Activated T-cell treated with anti-CD3 and anti-CD28 coated beads, Interleukin-2, amount 50 U/mL, for 72 hours (primary cell): ENCODE measurements around the gene SIGLECL1. TPM values are rescaled to one million over a fixed set of nuclear protein-coding genes. Genes with fewer than 3 reads are reported as not detected.

Experiments
- ATAC-seq, 2 donors: fragments of 150-1000 bp; cut with Tn5 transposase; replicated peaks in 1 of 2; 2 replicates each; pipeline ENCODE4 v1.10.0; 2021; ENCODE audit warnings: moderate library complexity in 2 of 2, mild to moderate bottlenecking in 1 of 2
- DNase-seq, 2 donors: peaks; one replicate each; pipeline ENCODE4 v3.0.0; 2021 to 2022; ENCODE audit warnings: mixed read lengths in 1 of 2
- H3K27ac Mint-ChIP-seq: one replicate; pipeline ENCODE4 v1.8.0; 2022; ENCODE audit warnings: mild to moderate bottlenecking, moderate library complexity, mixed read lengths
- H3K27me3 Mint-ChIP-seq: one replicate; pipeline ENCODE4 v1.8.0; 2022; ENCODE audit warnings: low read depth, mixed read lengths
- H3K36me3 Mint-ChIP-seq, 2 donors: one replicate each; pipeline ENCODE4 v1.8.0; 2022; ENCODE audit warnings: mixed read lengths in 2 of 2, mild to moderate bottlenecking in 1 of 2; ENCODE audit not compliant: insufficient read depth in 2 of 2
- H3K4me1 Mint-ChIP-seq: one replicate; pipeline ENCODE4 v1.8.0; 2022; ENCODE audit warnings: low read depth, mixed read lengths
- H3K4me3 Mint-ChIP-seq, 2 donors: one replicate each; pipeline ENCODE4 v1.8.0; 2022; ENCODE audit warnings: mild to moderate bottlenecking in 2 of 2, mixed read lengths in 2 of 2, moderate library complexity in 2 of 2
- H3K9me3 Mint-ChIP-seq, 2 donors: one replicate each; pipeline ENCODE4 v1.8.0; 2022; ENCODE audit warnings: mixed read lengths in 2 of 2
- total RNA-seq, 2 donors: library from RNA; stranded (reverse); gene quantifications; one replicate each; pipeline ENCODE4 v1.2.3, GENCODE V29; 2022

Gene SIGLECL1
- total RNA-seq, 2 donors from 2014 or later: not detected

- DNase-seq: no peak
- Mint-ChIP-seq H3K27me3 (peaks cover 68% of the 10 kb centered on the region), H3K36me3 (no peaks in the 10 kb centered on the region), H3K27ac (no peak overlapping the region), H3K4me1 (peaks cover 4% of the 10 kb centered on the region), H3K9me3 (no peaks in the 10 kb centered on the region), H3K4me3 (peak overlapping the region in 1 of 2 donors; percentile 46)
- no peak for ATAC-seq
Measured at GRCh38 chr19:51226067-51226466, 24.8 kb upstream of the SIGLECL1 start.

DNA sequence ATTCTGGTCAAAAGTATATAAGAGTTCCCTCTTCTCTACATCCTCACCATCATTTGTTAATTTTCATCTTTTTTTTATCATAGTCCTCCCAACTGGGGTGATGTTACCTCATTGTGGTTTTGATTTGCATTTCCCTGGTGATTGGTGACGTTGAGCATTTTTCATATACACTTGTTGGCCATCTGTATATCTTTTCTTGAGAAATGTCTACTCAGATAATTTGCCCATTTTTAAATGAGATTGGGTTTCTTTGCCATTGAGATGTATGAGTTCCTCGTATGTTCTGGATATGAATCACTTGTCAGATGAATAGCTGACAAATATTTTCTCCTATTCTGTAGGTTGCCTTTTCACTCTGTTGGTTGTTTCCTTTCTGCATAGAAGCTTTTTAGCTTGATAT is 23.6 kb upstream of the SIGLECL1 start:
- H3K9me3 Mint-ChIP-seq: peaks cover 0 to under 1% of the 10 kb centered on the region in 2 donors
- no peak overlapping the region for H3K27ac Mint-ChIP-seq
- no peaks in the 10 kb centered on the region for H3K36me3 Mint-ChIP-seq
- DNase-seq (no peak), ATAC-seq (peak in 1 of 2 donors; percentile 25)
- peaks cover 74% of the 10 kb centered on the region for H3K27me3 Mint-ChIP-seq
- H3K4me3 Mint-ChIP-seq: peak overlapping the region in 1 of 2 donors; percentile 9
- H3K4me1 Mint-ChIP-seq: peaks cover 4% of the 10 kb centered on the region

GRCh38 chr19:51227966-51228365 is 22.9 kb upstream of the SIGLECL1 start:
- Mint-ChIP-seq H3K9me3 (peaks cover 0 to 4% of the 10 kb centered on the region in 2 donors), H3K27ac (peak overlapping the region; percentile 32), H3K27me3 (peaks cover 79% of the 10 kb centered on the region), H3K4me1 (peaks cover 4% of the 10 kb centered on the region), H3K4me3 (no peak overlapping the region), H3K36me3 (peaks cover 0 to 3% of the 10 kb centered on the region in 2 donors)
- DNase-seq: no peak
- ATAC-seq: no peak

- Mint-ChIP-seq H3K27ac (no peak overlapping the region), H3K4me3 (no peak overlapping the region), H3K36me3 (no peaks in the 10 kb centered on the region), H3K9me3 (no peaks in the 10 kb centered on the region), H3K27me3 (peaks cover 18% of the 10 kb centered on the region), H3K4me1 (peaks cover 8% of the 10 kb centered on the region)
- DNase-seq: no peak
- ATAC-seq: no peak
Measured at GRCh38 chr19:51240866-51241265, 10.0 kb upstream of the SIGLECL1 start.

DNA sequence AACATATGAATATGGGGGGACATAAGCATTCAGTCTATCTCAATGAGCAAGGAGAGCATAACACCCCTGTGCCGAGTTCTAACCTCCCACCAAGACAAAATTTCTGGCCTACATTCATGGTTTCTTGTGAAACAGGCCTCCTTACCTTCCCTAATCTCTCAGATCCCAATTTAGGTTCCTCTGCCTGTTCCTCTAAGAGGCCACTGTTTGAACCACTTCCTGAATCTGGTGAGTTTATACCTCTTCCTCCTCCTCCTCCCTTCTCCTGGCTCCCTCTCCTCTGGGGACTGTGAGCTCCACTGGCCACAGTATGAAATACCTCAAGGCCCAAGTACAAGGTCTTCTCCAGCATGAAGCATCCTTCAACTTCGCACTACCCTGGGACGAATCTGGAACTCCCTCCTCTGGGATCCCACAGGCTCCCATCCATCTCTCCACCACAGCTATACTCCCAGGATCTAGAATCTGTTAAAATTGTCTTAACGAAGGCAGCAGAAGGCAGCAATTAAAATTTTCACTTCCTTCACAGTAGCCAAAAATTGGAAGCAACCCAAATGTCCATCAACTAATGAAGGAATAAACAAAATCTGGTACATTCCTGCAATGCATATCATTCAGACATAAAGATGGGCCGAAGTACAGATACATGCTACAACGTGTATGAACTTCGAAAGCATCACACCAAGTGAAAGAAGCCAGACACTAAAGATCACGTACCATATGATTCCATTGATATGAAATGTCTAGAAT is 7.8 kb upstream of the SIGLECL1 start:
- H3K4me3 Mint-ChIP-seq: no peak overlapping the region

GRCh38 chr19:51246164-51246552 is 4.7 kb upstream of the SIGLECL1 start:
- Mint-ChIP-seq H3K4me1 (peaks cover 8% of the 10 kb centered on the region), H3K9me3 (no peaks in the 10 kb centered on the region), H3K27ac (no peak overlapping the region), H3K36me3 (no peaks in the 10 kb centered on the region), H3K4me3 (no peak overlapping the region), H3K27me3 (peaks cover 25% of the 10 kb centered on the region)
- DNase-seq (no peak), ATAC-seq (peak in 1 of 2 donors; percentile 32)

More for the DNA sequence above, 7.8 kb upstream of the SIGLECL1 start:
- H3K36me3 Mint-ChIP-seq: no peaks in the 10 kb centered on the region
- H3K9me3 Mint-ChIP-seq: no peaks in the 10 kb centered on the region
- peaks cover 8% of the 10 kb centered on the region for H3K4me1 Mint-ChIP-seq
- ATAC-seq: no peak
- DNase-seq: no peak
- no peak overlapping the region for H3K27ac Mint-ChIP-seq
- peaks cover 25% of the 10 kb centered on the region for H3K27me3 Mint-ChIP-seq

GRCh38 chr19:51247972-51248590 is 2.8 kb upstream of the SIGLECL1 start:
- H3K9me3 Mint-ChIP-seq: no peaks in the 10 kb centered on the region
- peaks cover 14% of the 10 kb centered on the region for H3K27me3 Mint-ChIP-seq
- H3K4me1 Mint-ChIP-seq: peaks cover 10% of the 10 kb centered on the region
- no peak overlapping the region for H3K27ac Mint-ChIP-seq
- no peak overlapping the region for H3K4me3 Mint-ChIP-seq
- DNase-seq (no peak), ATAC-seq (no peak)
- H3K36me3 Mint-ChIP-seq: no peaks in the 10 kb centered on the region

- no peak for ATAC-seq
- Mint-ChIP-seq H3K27me3 (peaks cover 7% of the 10 kb centered on the region), H3K27ac (no peak overlapping the region), H3K36me3 (no peaks in the 10 kb centered on the region), H3K4me1 (peaks cover 15% of the 10 kb centered on the region), H3K4me3 (no peak overlapping the region), H3K9me3 (no peaks in the 10 kb centered on the region)
- no peak for DNase-seq
Measured at GRCh38 chr19:51251468-51251820, 564 bp downstream of the SIGLECL1 start.

- Mint-ChIP-seq H3K9me3 (no peaks in the 10 kb centered on the region), H3K4me3 (no peak overlapping the region), H3K4me1 (peaks cover 22% of the 10 kb centered on the region), H3K27ac (peak overlapping the region; percentile 94), H3K27me3 (peaks cover 6% of the 10 kb centered on the region), H3K36me3 (no peaks in the 10 kb centered on the region)
- no peak for ATAC-seq
- no peak for DNase-seq
Measured at GRCh38 chr19:51252306-51253079, 1.6 kb downstream of the SIGLECL1 start.

DNA sequence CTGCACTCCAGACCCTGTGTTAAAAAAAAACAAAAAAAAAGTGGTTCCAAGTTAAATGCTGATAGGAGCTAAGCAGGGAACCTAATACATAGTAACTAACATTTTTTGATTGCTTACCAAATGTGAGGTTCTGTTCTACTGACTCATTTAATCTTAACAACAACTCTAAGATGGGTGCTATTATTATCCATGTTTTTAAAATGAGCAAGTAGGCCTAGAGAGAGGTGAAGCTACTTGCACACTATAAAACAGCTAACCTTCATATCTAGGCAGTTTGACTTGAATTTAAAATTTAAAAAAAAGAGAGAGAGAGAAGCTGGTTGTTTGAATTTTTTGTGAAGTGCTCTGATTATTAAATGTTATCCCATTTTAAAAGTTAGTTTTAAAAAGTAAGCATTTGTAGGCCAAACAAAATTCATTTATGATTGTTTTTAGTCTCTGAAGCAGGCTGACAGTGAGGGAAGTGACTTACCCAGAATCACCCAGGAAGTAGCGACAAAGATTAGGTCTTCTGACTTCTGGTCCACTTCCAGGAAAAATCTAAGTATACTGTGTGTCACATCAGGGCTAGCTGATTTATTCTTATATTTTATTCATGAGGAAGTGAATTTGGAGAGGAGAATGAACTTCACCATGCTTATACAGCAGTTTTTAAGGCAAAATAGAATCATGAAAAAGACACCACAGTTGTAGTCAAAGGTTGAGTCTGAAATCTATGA is 2.4 kb downstream of the SIGLECL1 start:
- no peak for DNase-seq
- Mint-ChIP-seq H3K36me3 (no peaks in the 10 kb centered on the region), H3K27ac (peak overlapping the region; percentile 94), H3K4me1 (peaks cover 29% of the 10 kb centered on the region), H3K4me3 (peak overlapping the region in 1 of 2 donors; percentile 64), H3K27me3 (peaks cover 12% of the 10 kb centered on the region), H3K9me3 (no peaks in the 10 kb centered on the region)
- ATAC-seq: no peak

DNA sequence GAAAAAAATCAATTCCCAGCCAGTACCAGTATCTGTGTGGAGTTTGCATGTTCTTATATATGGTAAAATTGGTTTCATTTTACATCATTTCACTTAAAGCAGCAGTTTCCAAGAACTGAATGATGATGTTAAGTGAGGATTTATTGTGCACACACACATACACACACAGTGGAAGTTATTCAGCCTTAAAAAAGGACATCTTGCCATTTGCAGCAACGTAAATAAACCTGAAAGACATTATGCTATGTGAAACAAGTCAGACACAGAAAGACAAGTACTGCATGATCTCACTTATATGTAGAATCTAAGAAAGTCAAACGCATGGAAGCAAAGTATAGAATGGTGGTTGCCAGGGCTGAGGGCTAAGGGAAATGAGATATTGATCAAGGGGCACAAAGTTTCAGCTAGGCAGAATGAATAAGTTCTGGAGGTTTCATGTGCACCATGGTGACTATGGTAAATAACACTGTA is 5.3 kb downstream of the SIGLECL1 start:
- Mint-ChIP-seq H3K36me3 (no peaks in the 10 kb centered on the region), H3K4me1 (peaks cover 35% of the 10 kb centered on the region), H3K27me3 (peaks cover 33% of the 10 kb centered on the region), H3K9me3 (no peaks in the 10 kb centered on the region), H3K4me3 (peak overlapping the region; percentile 8 to 40), H3K27ac (peak overlapping the region; percentile 20)
- DNase-seq (peak in 1 of 2 donors; percentile 13), ATAC-seq (peak; percentile 84 to 89)

DNA sequence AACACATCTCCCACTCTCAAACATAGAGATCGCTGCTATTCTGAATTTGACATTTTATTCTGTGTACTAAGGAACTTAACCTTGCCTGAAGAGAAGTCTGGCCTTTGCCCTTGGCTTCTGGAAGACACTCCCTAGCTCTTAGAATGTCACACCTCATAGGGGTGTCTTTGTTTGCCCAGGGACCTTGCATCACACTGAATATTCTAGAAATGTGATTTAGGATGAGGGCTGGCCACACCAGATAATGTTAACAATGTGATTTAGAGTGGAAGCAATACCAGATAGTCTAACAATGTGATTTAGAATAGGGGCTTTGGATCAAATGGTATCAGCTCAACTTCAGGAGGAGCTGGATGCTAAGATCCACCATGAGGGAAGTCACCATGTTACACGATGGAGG is 6.6 kb downstream of the SIGLECL1 start:
- DNase-seq (no peak), ATAC-seq (no peak)
- Mint-ChIP-seq H3K27ac (no peak overlapping the region), H3K9me3 (no peaks in the 10 kb centered on the region), H3K4me1 (peaks cover 35% of the 10 kb centered on the region), H3K4me3 (no peak overlapping the region), H3K27me3 (peaks cover 39% of the 10 kb centered on the region), H3K36me3 (no peaks in the 10 kb centered on the region)
